ENCODE results near the gene PPEF2. TPM values are rescaled to one million over a fixed set of nuclear protein-coding genes. Genes with fewer than 3 reads are reported as not detected.

The PPEF2 gene
- total RNA-seq, 1 experiment from 2014 or later = not detected

GRCh38 chr4:75876218-75876617 lies 26.0 kb downstream of the PPEF2 start:
- Histone ChIP-seq H3T11ph (ENCODE audit: low read length) (no peak overlapping the region), H3K14ac (ENCODE audit: insufficient read depth, low read length) (no peak overlapping the region), H3K18ac (ENCODE audit: insufficient read length, low read depth, low read length) (no peak overlapping the region), H3K23me2 (ENCODE audit: insufficient read length, low read depth, low read length, poor library complexity, severe bottlenecking) (no peaks in the 10 kb centered on the region), H3K27me3 (ENCODE audit: insufficient read depth, low read length) (no peaks in the 10 kb centered on the region), H3K79me1 (ENCODE audit: insufficient read depth, low read depth, low read length, poor library complexity, severe bottlenecking) (no peaks in the 10 kb centered on the region), H2BK15ac (ENCODE audit: low read depth, low read length) (no peak overlapping the region), H4K91ac (ENCODE audit: insufficient read length, low read depth, low read length) (no peak overlapping the region), H3K4ac (ENCODE audit: low read depth, low read length) (no peak overlapping the region), H4K8ac (replicated peaks; ENCODE audit: insufficient read length, low read depth, low read length) (no peak overlapping the region), H3K27ac (ENCODE audit: insufficient read length, low read depth, low read length) (no peak overlapping the region), H2AFZ (ENCODE audit: low read length) (no peak overlapping the region), H2BK12ac (ENCODE audit: insufficient read length, low read depth, low read length) (no peak overlapping the region), H2BK20ac (ENCODE audit: low read depth, low read length, poor library complexity, severe bottlenecking) (no peak overlapping the region), H2BK5ac (ENCODE audit: insufficient read length, low read length) (no peak overlapping the region), H3K4me1 (ENCODE audit: insufficient read depth, low read length) (no peaks in the 10 kb centered on the region), H4K5ac (ENCODE audit: insufficient read length, low read depth, low read length) (no peak overlapping the region), H3K9me3 (ENCODE audit: control insufficient read depth, low read depth, low read length) (no peaks in the 10 kb centered on the region), H2BK120ac (ENCODE audit: low read depth, low read length, poor library complexity, severe bottlenecking) (no peak overlapping the region), H3K23ac (ENCODE audit: insufficient read length, low read depth, low read length) (no peak overlapping the region), H3K4me2 (ENCODE audit: insufficient read depth, insufficient read length, low read length) (no peak overlapping the region), H2AK5ac (ENCODE audit: insufficient read length, low read length) (no peak overlapping the region), H3K9ac (ENCODE audit: extremely low read depth, insufficient read length, low read length) (no peak overlapping the region), H3K79me2 (ENCODE audit: insufficient read depth, low read length) (no peaks in the 10 kb centered on the region), H3K56ac (ENCODE audit: insufficient read length, low read depth, low read length) (no peak overlapping the region), H4K20me1 (ENCODE audit: control insufficient read depth, insufficient read depth, insufficient read length) (no peaks in the 10 kb centered on the region)
- DNase-seq = no peak
- no peaks in the 10 kb centered on the region for H3K27me3 Mint-ChIP-seq (ENCODE audit: low read depth)
- H3K9me3 Mint-ChIP-seq = no peaks in the 10 kb centered on the region; a peak in 1 of 5 replicates
- H3K27ac Mint-ChIP-seq = no peak overlapping the region
- WGBS (ENCODE audit: extremely low coverage, insufficient read length, low lambda C conversion rate) = no CpG with 5 or more reads among the region's 18 CpGs
- peaks cover 5 to 8% of the 10 kb centered on the region in 2 experiments for H3K4me1 Mint-ChIP-seq
- H3K36me3 Mint-ChIP-seq (ENCODE audit: insufficient read depth in 1 of 3, low read depth in 3 of 3) = no peaks in the 10 kb centered on the region
- no peak for TF ChIP-seq CTCF (conservative IDR thresholded peaks at IDR 0.05)
- H3K4me3 Mint-ChIP-seq = no peak overlapping the region

All from H9 (cell line).